Stimulated activated CD4-positive, alpha-beta T cell treated with anti-CD3 and anti-CD28 coated beads, Interleukin-12 subunit alpha, Interleukin-12 subunit beta, amount 100 ng/mL, for 48 hours (primary cell): ENCODE results near the gene FAR1.
A peak's percentile ranks its signal among the peaks of the same experiment; 100 is the strongest.

Source experiments
- DNase-seq, 3 donors: peaks; one replicate each; pipeline ENCODE4 v3.0.0-alpha.2; 2020; ENCODE audit warnings: low read depth in 2 of 3, low spot score in 1 of 3

FAR1 gene

GRCh38 chr11:13669544-13670488 is 1.3 kb downstream of the FAR1 start:
- DNase-seq = peak in 1 of 3 donors; percentile 10

DNA sequence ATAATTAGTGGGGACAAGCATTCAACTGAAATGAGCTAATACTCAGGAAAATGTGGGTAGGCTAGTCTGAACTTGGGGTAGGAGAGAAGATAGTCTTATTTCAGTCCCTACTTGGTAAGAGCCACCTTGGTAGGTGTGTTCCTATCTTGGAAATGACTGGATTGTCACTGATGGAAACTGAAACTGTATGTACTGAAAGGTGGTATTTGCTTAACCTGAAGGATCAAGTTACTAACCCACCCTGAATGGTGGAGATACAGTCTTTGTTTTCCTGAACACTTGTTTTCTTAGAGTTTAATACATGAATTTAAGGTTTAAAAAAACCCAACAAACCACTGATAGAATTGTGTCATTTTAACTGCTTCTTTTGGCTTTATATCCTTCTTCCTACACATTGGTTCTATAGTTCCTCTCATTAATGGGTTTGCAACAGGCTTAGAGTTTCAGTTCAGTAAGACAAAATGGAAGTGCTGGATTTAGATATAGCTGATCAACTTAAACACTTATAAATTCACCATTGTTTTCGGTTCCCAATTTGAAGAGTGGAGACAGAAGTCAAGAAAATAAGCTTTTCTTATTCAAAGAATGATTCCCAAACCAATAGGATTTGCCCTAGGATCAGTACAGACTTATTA is 4.2 kb downstream of the FAR1 start:
- no peak for DNase-seq

DNA sequence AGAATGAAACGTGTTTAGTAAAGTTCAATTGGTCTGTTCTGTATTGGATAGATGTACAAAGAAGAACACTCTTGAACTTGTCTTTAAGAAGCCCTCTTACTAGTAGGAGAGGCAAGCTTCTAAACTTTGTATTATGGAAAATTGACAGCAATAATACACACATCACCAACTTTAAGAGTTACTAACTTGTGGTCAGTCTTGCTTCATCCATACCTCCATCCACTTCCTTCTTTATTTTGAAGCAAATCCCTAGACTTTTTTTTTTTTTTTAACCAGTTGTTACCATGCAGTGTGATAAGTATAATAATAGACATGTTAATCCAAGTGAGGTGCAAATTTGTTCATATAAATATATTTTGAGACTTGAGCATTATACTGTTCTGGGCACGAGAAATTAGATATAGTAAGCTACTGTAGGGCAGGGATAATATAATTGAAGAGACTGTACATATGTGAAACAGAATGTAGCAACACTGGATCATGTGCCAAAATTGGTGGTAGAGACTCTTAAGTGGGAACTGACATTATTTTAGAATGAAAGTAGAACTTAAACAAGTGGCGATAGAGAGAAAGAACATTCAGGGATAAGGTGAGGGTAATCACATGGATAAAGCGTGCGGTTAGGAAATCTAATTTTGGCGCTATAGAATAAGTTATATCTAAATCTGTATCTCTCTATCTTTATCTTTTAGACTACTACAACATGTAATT is 6.5 kb downstream of the FAR1 start:
- DNase-seq = no peak

- DNase-seq = no peak
Measured at GRCh38 chr11:13676576-13676975, 8.1 kb downstream of the FAR1 start.

- no peak for DNase-seq
Measured at GRCh38 chr11:13679768-13680167, 11.3 kb downstream of the FAR1 start.

DNA sequence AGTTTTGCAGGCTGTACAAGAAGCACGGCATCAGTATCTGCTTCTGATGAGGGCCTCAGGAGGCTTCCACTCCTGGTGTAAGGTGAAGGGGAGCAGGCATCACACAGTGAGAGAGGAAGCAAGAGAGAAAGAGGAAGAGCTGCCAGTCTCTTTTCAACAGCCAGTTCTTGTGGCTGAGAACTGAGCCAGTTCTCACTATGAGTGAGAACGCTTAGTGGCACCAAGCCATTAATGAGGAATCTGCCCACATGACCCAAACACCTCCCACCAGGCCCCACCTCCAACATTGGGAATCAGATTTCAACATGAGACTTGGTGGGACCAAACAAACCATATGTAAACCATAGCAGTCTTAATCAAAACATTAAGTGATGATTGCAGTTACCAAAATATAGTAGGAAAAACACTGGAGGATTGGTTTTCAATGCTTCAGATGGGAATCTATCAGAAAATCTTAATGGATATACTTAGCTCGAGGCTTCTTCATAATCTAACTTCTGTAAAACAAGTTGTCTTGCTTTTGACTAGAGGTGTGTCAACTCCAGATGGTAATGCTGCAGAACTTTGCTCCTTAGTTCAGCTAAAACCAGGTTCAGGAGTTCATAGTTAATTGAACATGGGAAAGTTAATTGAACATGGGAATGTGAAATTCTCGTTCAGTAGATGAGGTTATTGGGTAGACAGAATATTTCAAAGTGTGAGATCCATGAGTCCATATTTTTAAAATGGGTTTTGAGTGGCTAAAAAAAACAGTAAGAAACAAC is 12.2 kb downstream of the FAR1 start:
- no peak for DNase-seq

DNA sequence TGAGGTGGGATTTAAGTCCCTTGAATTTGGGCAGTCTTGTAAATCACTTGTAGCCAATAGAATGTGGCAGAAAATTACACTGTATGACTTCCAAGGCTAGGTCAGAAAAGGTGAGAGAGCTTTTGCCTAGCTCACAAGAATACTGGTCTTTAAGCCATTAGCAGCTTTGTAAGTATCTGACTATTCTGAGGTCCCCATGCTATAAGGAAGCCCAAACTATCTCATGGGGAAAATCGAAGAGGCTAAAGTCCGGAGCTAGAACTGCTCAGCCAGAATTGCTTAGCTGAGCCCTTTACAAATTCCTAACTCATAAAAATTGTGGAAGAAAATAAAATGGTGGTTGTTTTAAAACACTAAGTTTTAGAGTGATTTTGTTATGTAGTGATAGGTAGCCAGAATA is 13.0 kb downstream of the FAR1 start:
- DNase-seq = no peak

GRCh38 chr11:13682212-13682611 is 13.7 kb downstream of the FAR1 start:
- no peak for DNase-seq

DNA sequence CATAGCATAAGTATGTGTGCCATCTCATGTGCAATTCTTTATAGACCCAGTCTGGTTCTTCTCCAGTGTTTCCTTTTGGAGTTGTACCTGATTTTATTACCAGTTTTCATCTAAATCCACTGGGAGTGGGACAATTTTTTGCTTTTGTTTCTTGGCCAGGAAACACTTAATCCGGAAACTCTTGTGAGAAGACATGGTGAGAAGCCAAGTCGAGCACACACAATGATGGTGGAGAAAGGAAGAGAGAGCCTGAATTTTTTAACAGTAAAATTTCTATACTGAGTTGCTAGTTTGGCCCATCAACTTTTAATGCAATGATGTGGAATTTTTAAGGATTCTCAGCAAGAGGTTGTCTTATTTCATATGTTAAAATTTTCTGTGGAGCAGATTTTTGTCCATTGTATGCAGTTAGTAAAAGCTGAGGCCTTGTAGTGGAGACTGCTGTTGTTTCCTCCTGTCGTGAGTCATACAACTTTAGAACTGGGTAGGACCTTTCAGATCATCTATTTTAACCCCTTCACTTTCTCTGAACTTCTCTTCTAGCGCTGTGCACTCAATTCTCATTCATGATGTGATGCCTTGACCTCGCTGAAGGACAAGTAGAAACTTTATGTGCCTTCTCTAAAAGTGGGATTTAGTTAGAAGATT is 17.1 kb downstream of the FAR1 start:
- DNase-seq = no peak

DNA sequence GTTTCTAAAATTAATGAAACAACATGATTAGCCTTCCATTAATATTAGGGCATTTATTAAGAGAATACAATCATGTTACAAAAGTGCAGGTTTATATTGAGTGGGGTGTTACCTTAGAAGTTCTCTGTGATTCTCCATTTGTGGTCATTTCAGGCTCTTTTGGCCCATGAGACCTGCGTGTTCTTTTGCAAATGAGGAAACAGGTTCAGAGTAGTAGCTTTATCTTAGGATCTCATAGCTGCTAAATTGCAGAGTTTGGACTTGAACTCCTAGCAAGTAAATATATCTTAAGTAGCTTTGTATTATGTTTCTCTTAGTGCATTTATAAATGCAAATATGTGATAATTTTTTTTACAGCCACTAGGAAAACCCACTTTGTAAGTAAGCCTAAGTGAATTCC is 18.3 kb downstream of the FAR1 start:
- DNase-seq = no peak

GRCh38 chr11:13687271-13687670 is 18.8 kb downstream of the FAR1 start:
- DNase-seq = no peak

GRCh38 chr11:13691286-13691899 is 22.9 kb downstream of the FAR1 start:
- no peak for DNase-seq

DNA sequence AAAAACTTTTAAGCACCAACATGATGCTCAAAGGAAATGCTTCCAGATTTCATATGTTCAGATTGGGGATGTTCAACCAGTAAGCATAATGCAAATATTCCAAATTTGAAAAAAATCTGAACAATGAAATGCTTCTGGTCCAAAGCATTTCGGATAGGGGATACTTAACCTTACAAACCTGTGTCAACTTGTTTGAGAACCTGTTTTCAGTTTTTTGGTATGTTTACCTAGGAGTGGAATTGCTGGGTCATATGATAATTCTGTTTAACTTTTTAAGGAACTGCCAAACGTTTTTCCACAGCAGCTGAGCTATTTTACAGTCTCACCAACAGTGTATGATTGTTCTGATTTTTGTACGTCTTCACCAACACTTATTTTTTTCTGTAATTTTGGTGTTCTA is 23.7 kb downstream of the FAR1 start:
- no peak for DNase-seq

GRCh38 chr11:13694115-13694514 is 25.6 kb downstream of the FAR1 start:
- no peak for DNase-seq

DNA sequence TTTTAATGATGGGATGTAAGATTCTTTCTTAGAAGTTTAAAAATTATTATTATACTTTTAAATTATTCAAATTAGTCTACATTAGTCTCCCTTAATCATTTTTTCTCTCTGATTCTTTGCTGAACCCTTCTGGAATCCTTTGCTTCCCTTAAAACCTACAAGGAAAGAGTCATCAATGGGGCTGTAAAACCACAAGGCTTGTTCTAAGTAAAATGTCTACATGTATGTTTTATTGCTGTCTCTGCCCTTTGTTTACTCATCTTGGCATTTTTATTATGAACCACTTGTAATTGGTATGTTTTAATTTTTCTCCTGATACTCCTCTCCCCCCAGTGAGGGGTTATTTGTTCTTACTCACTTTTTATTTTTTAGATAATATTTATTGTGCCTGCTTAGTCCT is 27.4 kb downstream of the FAR1 start:
- DNase-seq = no peak

DNA sequence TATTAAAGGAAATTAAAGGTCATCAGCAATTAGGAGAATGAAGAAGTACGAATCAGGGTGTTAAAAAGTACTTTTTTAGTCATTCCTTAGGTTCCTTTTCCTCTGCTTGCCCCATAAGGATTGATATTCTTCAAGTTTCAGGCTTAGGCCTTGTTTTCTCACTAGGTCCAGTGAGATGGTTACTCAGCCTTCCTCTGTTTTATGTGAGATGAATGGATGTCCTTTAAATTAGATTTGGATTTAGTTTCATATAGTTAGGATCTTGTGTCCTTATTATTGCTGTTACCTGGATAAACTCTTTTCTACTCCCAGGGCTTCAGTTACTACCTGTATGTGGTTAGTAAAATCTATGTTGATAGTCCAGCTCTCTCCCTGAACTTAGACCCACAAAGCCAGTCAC is 29.2 kb downstream of the FAR1 start:
- DNase-seq = no peak

DNA sequence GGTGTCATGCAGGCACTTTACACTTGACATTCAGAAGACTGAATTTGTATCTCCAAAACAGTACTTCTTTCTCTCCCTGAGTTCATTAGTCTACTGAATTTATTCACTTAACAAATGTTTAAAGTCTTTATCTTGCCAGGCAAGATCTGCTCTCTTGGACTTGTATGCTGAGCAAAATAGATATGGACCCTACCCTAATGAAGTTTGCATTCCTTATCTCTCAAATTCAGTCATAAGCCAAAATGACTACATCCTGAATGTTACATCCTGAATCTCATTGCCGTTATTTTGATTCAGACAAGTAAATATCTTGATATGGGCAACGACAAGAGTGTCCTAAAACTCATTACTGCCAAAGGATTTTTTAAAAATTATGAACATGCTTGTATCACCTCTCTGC is 29.7 kb downstream of the FAR1 start:
- no peak for DNase-seq

- no peak for DNase-seq
Measured at GRCh38 chr11:13699041-13699440, 30.6 kb downstream of the FAR1 start.

GRCh38 chr11:13699870-13700269 is 31.4 kb downstream of the FAR1 start:
- DNase-seq = no peak

DNA sequence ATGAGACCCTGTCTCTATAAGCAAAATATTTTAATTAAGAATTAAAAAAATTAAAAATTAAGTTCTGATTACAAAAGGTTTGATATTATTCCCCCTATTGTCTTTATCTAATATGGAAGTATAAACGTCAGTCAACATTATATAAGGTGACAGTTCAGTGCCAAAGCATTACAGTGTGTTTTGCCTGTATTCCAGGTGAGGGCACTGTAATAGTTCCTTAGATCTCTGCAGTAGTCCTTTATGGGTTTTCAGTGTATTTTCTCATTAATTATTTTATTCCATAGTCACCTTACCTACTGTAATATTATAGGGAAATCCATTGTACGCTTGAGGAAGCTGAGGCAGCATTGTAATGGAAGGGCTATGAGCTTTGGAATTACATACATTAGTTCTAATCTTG is 33.0 kb downstream of the FAR1 start:
- no peak for DNase-seq
